Measurements from ENCODE around the gene FIBCD1.

The FIBCD1 gene

DNA sequence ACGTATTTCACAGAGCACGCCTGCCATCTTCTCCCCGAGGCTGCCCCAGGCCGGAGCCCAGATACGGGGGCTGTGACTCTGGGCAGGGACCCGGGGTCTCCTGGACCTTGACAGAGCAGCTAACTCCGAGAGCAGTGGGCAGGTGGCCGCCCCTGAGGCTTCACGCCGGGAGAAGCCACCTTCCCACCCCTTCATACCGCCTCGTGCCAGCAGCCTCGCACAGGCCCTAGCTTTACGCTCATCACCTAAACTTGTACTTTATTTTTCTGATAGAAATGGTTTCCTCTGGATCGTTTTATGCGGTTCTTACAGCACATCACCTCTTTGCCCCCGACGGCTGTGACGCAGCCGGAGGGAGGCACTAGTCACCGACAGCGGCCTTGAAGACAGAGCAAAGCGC is 52.1 kb downstream of the FIBCD1 start:
- DNase-seq (ENCODE audit: extremely low read depth, low read depth) = no peak
- TF ChIP-seq CTCF (IDR thresholded peaks at IDR 0.05; ENCODE audit: low read depth, low read length) = no peak

GRCh38 chr9:130885484-130886375 is 53.3 kb downstream of the FIBCD1 start:
- no peak for DNase-seq (ENCODE audit: extremely low read depth, low read depth)
- no peak for TF ChIP-seq CTCF (IDR thresholded peaks at IDR 0.05; ENCODE audit: low read depth, low read length)

DNA sequence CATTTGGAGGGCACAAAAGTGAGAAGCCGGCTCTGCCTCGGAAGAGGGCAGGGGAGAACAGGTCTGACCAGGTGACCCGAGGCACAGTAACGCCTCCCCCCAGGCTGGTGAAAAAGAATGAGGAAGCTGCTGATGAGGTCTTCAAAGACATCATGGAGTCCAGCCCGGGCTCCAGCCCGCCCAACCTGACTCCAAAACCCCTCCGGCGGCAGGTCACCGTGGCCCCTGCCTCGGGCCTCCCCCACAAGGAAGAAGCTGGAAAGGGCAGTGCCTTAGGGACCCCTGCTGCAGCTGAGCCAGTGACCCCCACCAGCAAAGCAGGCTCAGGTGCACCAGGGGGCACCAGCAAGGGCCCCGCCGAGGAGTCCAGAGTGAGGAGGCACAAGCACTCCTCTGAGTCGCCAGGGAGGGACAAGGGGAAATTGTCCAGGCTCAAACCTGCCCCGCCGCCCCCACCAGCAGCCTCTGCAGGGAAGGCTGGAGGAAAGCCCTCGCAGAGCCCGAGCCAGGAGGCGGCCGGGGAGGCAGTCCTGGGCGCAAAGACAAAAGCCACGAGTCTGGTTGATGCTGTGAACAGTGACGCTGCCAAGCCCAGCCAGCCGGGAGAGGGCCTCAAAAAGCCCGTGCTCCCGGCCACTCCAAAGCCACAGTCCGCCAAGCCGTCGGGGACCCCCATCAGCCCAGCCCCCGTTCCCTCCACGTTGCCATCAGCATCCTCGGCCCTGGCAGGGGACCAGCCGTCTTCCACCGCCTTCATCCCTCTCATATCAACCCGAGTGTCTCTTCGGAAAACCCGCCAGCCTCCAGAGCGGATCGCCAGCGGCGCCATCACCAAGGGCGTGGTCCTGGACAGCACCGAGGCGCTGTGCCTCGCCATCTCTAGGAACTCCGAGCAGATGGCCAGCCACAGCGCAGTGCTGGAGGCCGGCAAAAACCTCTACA is 54.2 kb downstream of the FIBCD1 start:
- no peak for TF ChIP-seq CTCF (IDR thresholded peaks at IDR 0.05; ENCODE audit: low read depth, low read length)
- DNase-seq (ENCODE audit: extremely low read depth, low read depth) = no peak

DNA sequence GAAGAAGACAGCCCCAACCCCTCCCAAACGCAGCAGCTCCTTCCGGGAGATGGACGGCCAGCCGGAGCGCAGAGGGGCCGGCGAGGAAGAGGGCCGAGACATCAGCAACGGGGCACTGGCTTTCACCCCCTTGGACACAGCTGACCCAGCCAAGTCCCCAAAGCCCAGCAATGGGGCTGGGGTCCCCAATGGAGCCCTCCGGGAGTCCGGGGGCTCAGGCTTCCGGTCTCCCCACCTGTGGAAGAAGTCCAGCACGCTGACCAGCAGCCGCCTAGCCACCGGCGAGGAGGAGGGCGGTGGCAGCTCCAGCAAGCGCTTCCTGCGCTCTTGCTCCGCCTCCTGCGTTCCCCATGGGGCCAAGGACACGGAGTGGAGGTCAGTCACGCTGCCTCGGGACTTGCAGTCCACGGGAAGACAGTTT is 54.9 kb downstream of the FIBCD1 start:
- no peak for DNase-seq (ENCODE audit: extremely low read depth, low read depth)
- TF ChIP-seq CTCF (IDR thresholded peaks at IDR 0.05; ENCODE audit: low read depth, low read length) = no peak

DNA sequence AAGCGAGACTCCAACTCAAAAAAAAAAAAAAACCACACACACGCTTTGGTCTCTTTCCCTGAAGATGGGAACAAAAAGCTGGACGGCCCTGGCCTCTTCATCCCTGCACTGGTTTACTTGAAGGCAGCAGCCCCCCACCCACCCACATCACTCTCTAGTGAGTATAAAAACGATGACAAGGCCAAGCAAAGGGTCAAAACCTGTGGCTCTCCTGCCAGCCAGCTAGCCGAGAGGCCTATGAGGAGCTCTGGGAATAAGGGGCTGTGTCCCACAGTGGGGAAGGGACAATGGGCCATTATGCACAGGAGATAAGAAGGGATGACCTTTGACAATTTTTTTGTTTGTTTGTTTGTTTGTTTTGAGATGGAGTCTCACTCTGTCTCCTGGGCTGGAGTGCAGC is 55.6 kb downstream of the FIBCD1 start:
- no peak for TF ChIP-seq CTCF (IDR thresholded peaks at IDR 0.05; ENCODE audit: low read depth, low read length)
- no peak for DNase-seq (ENCODE audit: extremely low read depth, low read depth)

DNA sequence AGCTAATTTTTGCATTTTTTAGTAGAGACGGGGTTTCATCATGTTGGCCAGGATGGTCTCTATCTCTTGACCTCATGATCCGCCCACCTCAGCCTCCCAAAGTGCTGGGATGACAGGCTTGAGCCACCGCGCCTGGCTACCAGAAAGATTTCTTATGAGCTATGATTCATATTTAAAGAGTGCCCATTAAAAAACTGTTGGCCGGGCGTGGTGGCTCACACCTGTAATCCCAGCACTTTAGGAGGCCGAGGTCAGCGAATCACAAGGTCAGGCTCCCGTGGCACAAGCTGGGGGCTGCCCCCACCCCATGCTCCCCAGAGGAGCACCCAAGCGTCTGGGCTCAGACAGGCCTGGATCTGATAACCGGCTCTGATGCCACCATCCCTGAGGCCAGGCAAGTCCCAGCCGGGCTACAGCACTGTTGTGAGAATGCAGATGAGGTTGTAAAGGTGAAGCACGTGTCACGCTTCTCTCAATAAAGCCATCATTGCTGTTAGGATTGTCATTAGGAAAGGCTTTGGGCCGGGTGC is 56.3 kb downstream of the FIBCD1 start:
- TF ChIP-seq CTCF (IDR thresholded peaks at IDR 0.05; ENCODE audit: low read depth, low read length) = no peak
- no peak for DNase-seq (ENCODE audit: extremely low read depth, low read depth)
